K562 (cell line): ENCODE data around the gene KLK2. TPM values are rescaled to one million over a fixed set of nuclear protein-coding genes. Genes with fewer than 3 reads are reported as not detected.

Experiments
- ATAC-seq: fragments of 200-7000 bp; cut with Tn5 transposase; 3 replicates; pipeline ENCODE4 v1.9.1; 2020; ENCODE audit warnings: moderate library complexity
- BruUV-seq: library from RNA; stranded (reverse); fragments of 400-500 nt; replicated peaks from 2 replicates; lab custom pipeline; 2021; lab: Mats Ljungman, UMichigan
- CTCF ChIA-PET: fragments of 300-600 bp; formaldehyde crosslinking; extraction: SDS; loops from one replicate; lab custom pipeline; 2021; ENCODE audit warnings: low intra/inter-chr PET ratio; lab: Yijun Ruan, JAX
- POLR2A ChIA-PET: fragments of 300-600, 350-650 bp; sonication (Branson Sonifier 250); formaldehyde crosslinking; extraction: SDS; loops from one replicate; lab custom pipeline; 2021; ENCODE audit warnings: antibody characterized with exemption, inconsistent platforms; lab: Yijun Ruan, JAX
- DNase-seq, 4 experiments: peaks; one replicate each; pipeline versions ENCODE4 v3.0.0 to v3.0.0-alpha.2; 2011 to 2018; ENCODE audit warnings: low spot score in 3 of 4, mixed read lengths in 3 of 4; ENCODE audit errors: extremely low read depth in 1 of 4
- FAIRE-seq: peaks from 2 replicates; lab custom pipeline; 2011; peaks lifted over from hg19 to GRCh38; lab: Jason Lieb, UNC
- H2AFZ ChIP-seq: 2 replicates; pipeline ENCODE4 v1.6.0; 2011; ENCODE audit warnings: low read depth, low read length, control low read depth, inconsistent platforms
- H3K27ac ChIP-seq: fragments of 200-600 bp; 3 replicates; pipeline ENCODE4 v1.8.0; 2011; ENCODE audit warnings: low read depth, mild to moderate bottlenecking, control low read depth, inconsistent platforms, low read length, moderate library complexity, mixed read lengths; ENCODE audit errors: extremely low read depth
- H3K27me3 ChIP-seq, 2 experiments: fragments of 300-600 bp in 1 of 2; 2 replicates in 1 of 2; 3 replicates in 1 of 2; pipeline versions ENCODE4 v1.6.0 to v1.8.0; 2011; ENCODE audit warnings: inconsistent platforms in 2 of 2, low read length in 2 of 2, mild to moderate bottlenecking in 1 of 2, mixed read lengths in 1 of 2, moderate library complexity in 1 of 2; ENCODE audit not compliant: control insufficient read depth in 2 of 2, insufficient read depth in 2 of 2
- H3K36me3 ChIP-seq: fragments of 300-600 bp; 3 replicates; pipeline ENCODE4 v1.8.0; 2011; ENCODE audit warnings: mild to moderate bottlenecking, low read length, inconsistent platforms; ENCODE audit not compliant: control insufficient read depth, insufficient read depth
- H3K4me1 ChIP-seq, 2 experiments: fragments of 200-600 bp in 1 of 2; replicated peaks in 1 of 2; 2 replicates in 1 of 2; 3 replicates in 1 of 2; pipeline versions ENCODE4 v1.5.1 to v1.8.0; 2011; ENCODE audit warnings: inconsistent platforms in 2 of 2, low read length in 2 of 2, mild to moderate bottlenecking in 1 of 2, mixed read lengths in 1 of 2, moderate library complexity in 1 of 2; ENCODE audit not compliant: control insufficient read depth in 2 of 2, insufficient read depth in 2 of 2
- H3K4me2 ChIP-seq: 2 replicates; pipeline ENCODE4 v1.6.1; 2011; ENCODE audit warnings: low read length, control low read depth, inconsistent platforms, mixed read lengths; ENCODE audit not compliant: insufficient read depth
- H3K4me3 ChIP-seq: fragments of 200-600 bp; sonication (generic), shearing (Covaris generic); 2 replicates; pipeline ENCODE4 v1.5.1; 2016; ENCODE audit warnings: control low read depth, inconsistent platforms
- H3K79me2 ChIP-seq: fragments of 200-600 bp; 3 replicates; pipeline ENCODE4 v1.8.0; 2011; ENCODE audit warnings: low read length, inconsistent platforms; ENCODE audit not compliant: control insufficient read depth, insufficient read depth
- H3K9ac ChIP-seq, 2 experiments: 2 replicates each; pipeline versions ENCODE4 v1.6.0 to v1.6.1; 2011; ENCODE audit warnings: low read depth in 2 of 2, low read length in 2 of 2, control low read depth in 1 of 2, inconsistent platforms in 1 of 2, mild to moderate bottlenecking in 1 of 2, mixed read lengths in 1 of 2; ENCODE audit not compliant: insufficient read depth in 1 of 2
- H3K9me1 ChIP-seq: one replicate; pipeline ENCODE4 v1.6.0; 2011; ENCODE audit warnings: inconsistent platforms, mild to moderate bottlenecking, low read length, moderate library complexity; ENCODE audit not compliant: control insufficient read depth, insufficient read depth
- H3K9me3 ChIP-seq: replicated peaks from 2 replicates; pipeline ENCODE4 v1.5.1; 2011; ENCODE audit warnings: low read depth, low read length, inconsistent platforms; ENCODE audit not compliant: control insufficient read depth, insufficient read depth
- H4K20me1 ChIP-seq: replicated peaks from 2 replicates; pipeline ENCODE4 v1.6.1; 2011; ENCODE audit warnings: low read length, inconsistent platforms, mixed read lengths; ENCODE audit not compliant: control insufficient read depth, insufficient read depth
- ADNP ChIP-seq: fragments of 200-800 bp; sonication (Bioruptor generic); IDR thresholded peaks from 2 replicates; pipeline ENCODE4 v1.6.1; 2016; ENCODE audit warnings: missing genetic modification characterization, missing compliant biosample characterization
- BCOR ChIP-seq: fragments of 450-650 bp; IDR thresholded peaks from 2 replicates; pipeline ENCODE4 v1.6.1; 2016
- BDP1 ChIP-seq: IDR thresholded peaks from 3 replicates; pipeline ENCODE4 v1.6.1; 2011; ENCODE audit not compliant: insufficient read length, insufficient read depth
- ELF2 ChIP-seq: fragments of 250-450 bp; sonication (Bioruptor Pico); IDR thresholded peaks from 2 replicates; pipeline ENCODE4 v1.5.0; 2021; ENCODE audit warnings: mild to moderate bottlenecking
- ESRRA ChIP-seq: fragments of 450-650 bp; IDR thresholded peaks from 2 replicates; pipeline ENCODE4 v1.6.1; 2014; ENCODE audit warnings: low read depth, mild to moderate bottlenecking, moderate library complexity, borderline replicate concordance
- IRF2 ChIP-seq: sonication (generic); formaldehyde crosslinking; IDR thresholded peaks from 2 replicates; pipeline ENCODE4 v1.8.1; 2022; ENCODE audit warnings: mild to moderate bottlenecking, missing genetic modification reagents
- KDM1A ChIP-seq, 2 experiments: fragments of 450-650 bp; IDR thresholded peaks; 2 replicates each; pipeline ENCODE4 v1.6.1; 2016; ENCODE audit warnings: mild to moderate bottlenecking in 2 of 2
- RBM25 ChIP-seq: fragments of 200-400 bp; formaldehyde crosslinking; IDR thresholded peaks from 2 replicates; pipeline ENCODE4 v1.6.1; 2018; ENCODE audit warnings: low read length, low read depth, moderate library complexity; ENCODE audit not compliant: severe bottlenecking
- ZBTB7A ChIP-seq: IDR thresholded peaks from 2 replicates; pipeline ENCODE4 v1.6.1; 2011; ENCODE audit warnings: low read depth, mild to moderate bottlenecking, low read length, moderate library complexity, borderline replicate concordance; ENCODE audit not compliant: control insufficient read depth
- ZFP1 ChIP-seq: fragments of 450-650 bp; formaldehyde crosslinking; IDR thresholded peaks from 2 replicates; pipeline ENCODE4 v1.4.0; 2020; ENCODE audit warnings: mild to moderate bottlenecking, mixed read lengths
- ZFP36 ChIP-seq: fragments of 150-350 bp; IDR thresholded peaks from 2 replicates; pipeline ENCODE4 v1.6.1; 2018; ENCODE audit warnings: low read length, low read depth; ENCODE audit not compliant: partially characterized antibody
- ZNF175 ChIP-seq: fragments of 200-800 bp; sonication (Bioruptor generic); IDR thresholded peaks from 2 replicates; pipeline ENCODE4 v1.6.1; 2016; ENCODE audit warnings: low read depth, mild to moderate bottlenecking, missing genetic modification characterization, missing compliant biosample characterization
- WGBS: fragments of 100-300 bp; shearing (Covaris generic); methylation state at CpG from one replicate; pipeline ENCODE4 v1.1.6; 2016; ENCODE audit warnings: low coverage, mixed read lengths; ENCODE audit not compliant: insufficient coverage; ENCODE audit errors: missing lambda C conversion rate; 5-methylcytosine and 5-hydroxymethylcytosine counted together
- in situ Hi-C: fragments of 300-500 bp; cut with MboI; formaldehyde crosslinking; loops from 4 replicates; pipeline ENCODE4 v1.15.0; 2018; ENCODE audit warnings: inconsistent platforms, mixed read lengths
- intact Hi-C: fragments of 100-400 bp; cut with micrococcal nuclease; formaldehyde crosslinking; loops from 2 replicates; pipeline ENCODE4 v1.14.2; 2022
- polyA plus RNA-seq, 8 experiments: library from polyadenylated mRNA; depleted of rRNA in 4 of 8; stranded (reverse) in 5 of 8; unstranded in 3 of 8; fragments of >200 nt; fragmentation: Nextera tagmentation in 2 of 8; fragmentation: Illumina TruSeq in 1 of 8; extraction: Ambion mirVana in 2 of 8; extraction: Trizol in 1 of 8; gene quantifications; 2 replicates each; pipeline versions ENCODE4 v1.2.1 to v1.2.3, GENCODE V29; 2011 to 2014; ENCODE audit warnings: inconsistent platforms in 1 of 8, missing spikeins in 1 of 8
- total RNA-seq, 7 experiments: library from RNA; depleted of rRNA in 6 of 7; stranded (reverse); fragments of >200 nt in 6 of 7; fragmentation: Illumina TruSeq in 2 of 7; extraction: Trizol in 2 of 7; gene quantifications; 2 replicates each; pipeline versions ENCODE4 v1.2.1 to v1.2.3, GENCODE V29; 2011 to 2021; ENCODE audit warnings: low replicate concordance in 1 of 7
- TF ChIP-seq, protein P1 (sequence below): sonication (generic); formaldehyde crosslinking; IDR thresholded peaks from 2 replicates; pipeline ENCODE4 v1.8.1; 2023; ENCODE audit warnings: missing genetic modification reagents, mild to moderate bottlenecking, borderline replicate concordance
- TF ChIP-seq, protein P2 (sequence below), 2 experiments: fragments of 450-650 bp in 1 of 2; sonication (generic) in 1 of 2; formaldehyde crosslinking in 1 of 2; IDR thresholded peaks in 1 of 2; conservative IDR thresholded peaks in 1 of 2; 2 replicates each; pipeline versions ENCODE4 v1.6.1 to v1.8.1; 2016 to 2023; ENCODE audit warnings: mild to moderate bottlenecking in 2 of 2, moderate library complexity in 2 of 2, inconsistent platforms in 1 of 2, missing genetic modification reagents in 1 of 2
- TF ChIP-seq, protein P3 (sequence below), 2 experiments: IDR thresholded peaks; 2 replicates each; pipeline ENCODE4 v1.6.1; 2011; ENCODE audit warnings: borderline replicate concordance in 1 of 2, control low read depth in 1 of 2, low read depth in 1 of 2, low read length in 1 of 2, mild to moderate bottlenecking in 1 of 2, mixed read lengths in 1 of 2, moderate library complexity in 1 of 2; ENCODE audit not compliant: insufficient read depth in 1 of 2, insufficient read length in 1 of 2, poor library complexity in 1 of 2, severe bottlenecking in 1 of 2; ENCODE audit errors: extremely low read depth in 1 of 2

The KLK2 gene
- total and polyA plus RNA-seq, 9 of the 15 experiments (the other 6 are each of a cell fraction or from before 2014, with no cell fraction given) = 0.11 to 0.47 (median 0.23) TPM; not detected in 1

DNA sequence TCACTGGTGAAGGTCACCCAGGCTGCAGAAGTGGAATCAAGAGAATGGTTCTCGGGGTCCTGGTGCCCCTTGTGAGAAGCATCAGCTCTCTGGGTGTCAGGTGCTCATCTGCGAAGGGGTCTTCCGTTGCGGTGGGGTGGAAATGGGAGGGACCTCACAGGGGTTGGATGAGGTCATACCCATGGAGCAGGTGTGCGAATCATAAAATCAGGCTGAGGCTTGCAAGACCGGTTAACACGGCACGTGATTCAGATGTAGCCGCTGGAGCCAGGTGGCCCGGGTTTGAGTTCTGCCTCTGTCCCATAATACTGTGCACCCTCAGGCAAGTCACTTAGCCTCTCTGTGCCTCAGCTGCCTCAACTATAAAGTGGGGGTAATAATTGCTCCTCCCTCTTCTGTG, 35.9 kb upstream of the KLK2 start:
- H3K9ac ChIP-seq = no peak overlapping the region
- no peaks in the 10 kb centered on the region for H3K36me3 ChIP-seq
- H4K20me1 ChIP-seq = no peaks in the 10 kb centered on the region
- no peaks in the 10 kb centered on the region for H3K9me3 ChIP-seq
- ATAC-seq = no peak
- ChIA-PET CTCF (no interaction called here), POLR2A (interaction anchor here (0.6 kb wide), 1 partner anchor 33 kb away, joined by 3 read pairs; no protein-coding TSS in a partner anchor)
- peaks cover 2 to 10% of the 10 kb centered on the region in 2 experiments; a peak in 2 of 5 replicates for H3K27me3 ChIP-seq
- no peaks in the 10 kb centered on the region for H3K9me1 ChIP-seq
- WGBS = 47% methylated on average over 10 of the region's 10 CpGs
- peaks cover 14 to 16% of the 10 kb centered on the region in 2 experiments; a peak in 4 of 5 replicates for H3K4me1 ChIP-seq
- DNase-seq = no peak
- H3K27ac ChIP-seq = no peak overlapping the region
- BruUV-seq = no TSS peak
- intact Hi-C loops = loop anchor here (5.0 kb wide), 1 partner anchor 35 kb away; no protein-coding TSS in a partner anchor
- H3K79me2 ChIP-seq = no peaks in the 10 kb centered on the region
- in situ Hi-C loops = no loop called here
- no peak for FAIRE-seq
- no peak overlapping the region for H3K4me3 ChIP-seq
- no peak overlapping the region for H3K4me2 ChIP-seq
- H2AFZ ChIP-seq = no peak overlapping the region
- 0 out of 2 replicates have a peak, but pooled peaks have one; percentile 16 for TF ChIP-seq ADNP (tag)
- no peak for TF ChIP-seq IRF2 (CRISPR knock-in tag)
- TF ChIP-seq ZBTB7A = no peak
- TF ChIP-seq, protein P1, sequence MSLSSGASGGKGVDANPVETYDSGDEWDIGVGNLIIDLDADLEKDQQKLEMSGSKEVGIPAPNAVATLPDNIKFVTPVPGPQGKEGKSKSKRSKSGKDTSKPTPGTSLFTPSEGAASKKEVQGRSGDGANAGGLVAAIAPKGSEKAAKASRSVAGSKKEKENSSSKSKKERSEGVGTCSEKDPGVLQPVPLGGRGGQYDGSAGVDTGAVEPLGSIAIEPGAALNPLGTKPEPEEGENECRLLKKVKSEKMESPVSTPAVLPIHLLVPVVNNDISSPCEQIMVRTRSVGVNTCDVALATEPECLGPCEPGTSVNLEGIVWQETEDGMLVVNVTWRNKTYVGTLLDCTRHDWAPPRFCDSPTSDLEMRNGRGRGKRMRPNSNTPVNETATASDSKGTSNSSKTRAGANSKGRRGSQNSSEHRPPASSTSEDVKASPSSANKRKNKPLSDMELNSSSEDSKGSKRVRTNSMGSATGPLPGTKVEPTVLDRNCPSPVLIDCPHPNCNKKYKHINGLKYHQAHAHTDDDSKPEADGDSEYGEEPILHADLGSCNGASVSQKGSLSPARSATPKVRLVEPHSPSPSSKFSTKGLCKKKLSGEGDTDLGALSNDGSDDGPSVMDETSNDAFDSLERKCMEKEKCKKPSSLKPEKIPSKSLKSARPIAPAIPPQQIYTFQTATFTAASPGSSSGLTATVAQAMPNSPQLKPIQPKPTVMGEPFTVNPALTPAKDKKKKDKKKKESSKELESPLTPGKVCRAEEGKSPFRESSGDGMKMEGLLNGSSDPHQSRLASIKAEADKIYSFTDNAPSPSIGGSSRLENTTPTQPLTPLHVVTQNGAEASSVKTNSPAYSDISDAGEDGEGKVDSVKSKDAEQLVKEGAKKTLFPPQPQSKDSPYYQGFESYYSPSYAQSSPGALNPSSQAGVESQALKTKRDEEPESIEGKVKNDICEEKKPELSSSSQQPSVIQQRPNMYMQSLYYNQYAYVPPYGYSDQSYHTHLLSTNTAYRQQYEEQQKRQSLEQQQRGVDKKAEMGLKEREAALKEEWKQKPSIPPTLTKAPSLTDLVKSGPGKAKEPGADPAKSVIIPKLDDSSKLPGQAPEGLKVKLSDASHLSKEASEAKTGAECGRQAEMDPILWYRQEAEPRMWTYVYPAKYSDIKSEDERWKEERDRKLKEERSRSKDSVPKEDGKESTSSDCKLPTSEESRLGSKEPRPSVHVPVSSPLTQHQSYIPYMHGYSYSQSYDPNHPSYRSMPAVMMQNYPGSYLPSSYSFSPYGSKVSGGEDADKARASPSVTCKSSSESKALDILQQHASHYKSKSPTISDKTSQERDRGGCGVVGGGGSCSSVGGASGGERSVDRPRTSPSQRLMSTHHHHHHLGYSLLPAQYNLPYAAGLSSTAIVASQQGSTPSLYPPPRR (CRISPR knock-in tag) = no peak
- TF ChIP-seq ESRRA = peak; percentile 50; the same call in 1 of the 2 replicates
- TF ChIP-seq KDM1A (IDR thresholded peaks at IDR 0.05) = peak in 1 of 2 experiments; percentile 59; a peak in 2 of 4 replicates
- TF ChIP-seq, protein P2, sequence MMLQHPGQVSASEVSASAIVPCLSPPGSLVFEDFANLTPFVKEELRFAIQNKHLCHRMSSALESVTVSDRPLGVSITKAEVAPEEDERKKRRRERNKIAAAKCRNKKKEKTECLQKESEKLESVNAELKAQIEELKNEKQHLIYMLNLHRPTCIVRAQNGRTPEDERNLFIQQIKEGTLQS (IDR thresholded peaks at IDR 0.05) = peak; percentile 32; the same call in 1 of the 2 replicates
- TF ChIP-seq, protein P2 (CRISPR knock-in tag; conservative IDR thresholded peaks at IDR 0.05) = no peak
- peak; percentile 76 for TF ChIP-seq RBM25
- TF ChIP-seq, protein P3, sequence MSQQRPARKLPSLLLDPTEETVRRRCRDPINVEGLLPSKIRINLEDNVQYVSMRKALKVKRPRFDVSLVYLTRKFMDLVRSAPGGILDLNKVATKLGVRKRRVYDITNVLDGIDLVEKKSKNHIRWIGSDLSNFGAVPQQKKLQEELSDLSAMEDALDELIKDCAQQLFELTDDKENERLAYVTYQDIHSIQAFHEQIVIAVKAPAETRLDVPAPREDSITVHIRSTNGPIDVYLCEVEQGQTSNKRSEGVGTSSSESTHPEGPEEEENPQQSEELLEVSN (IDR thresholded peaks at IDR 0.05; ENCODE audit: borderline replicate concordance in 1 of 2, extremely low read depth in 1 of 2, insufficient read depth in 1 of 2, insufficient read length in 1 of 2, low read depth in 1 of 2, low read length in 1 of 2, poor library complexity in 1 of 2, severe bottlenecking in 1 of 2) = no peak
- TF ChIP-seq ELF2 (CRISPR knock-in tag) = no peak
- no peak for TF ChIP-seq ZNF175 (CRISPR knock-in tag)
- no peak for TF ChIP-seq ZFP1 (CRISPR knock-in tag)
- TF ChIP-seq ZFP36 = peak; percentile 70
- TF ChIP-seq BDP1 = no peak
- peak; percentile 78 for TF ChIP-seq BCOR
